CD4-positive, alpha-beta T cell treated with Interferon alpha-2 for 1 hour (primary cell): ENCODE measurements around the gene SUSD1.
"Not testable (repeated sequence)": the region's sequence is repeated elsewhere in the genome, so short reads cannot be mapped to it uniquely, and the experiment has no call there.

ENCODE experiments used
- DNase-seq, 2 donors: peaks; one replicate each; pipeline ENCODE4 v3.0.0-alpha.2; 2020 to 2022

SUSD1 gene

DNA sequence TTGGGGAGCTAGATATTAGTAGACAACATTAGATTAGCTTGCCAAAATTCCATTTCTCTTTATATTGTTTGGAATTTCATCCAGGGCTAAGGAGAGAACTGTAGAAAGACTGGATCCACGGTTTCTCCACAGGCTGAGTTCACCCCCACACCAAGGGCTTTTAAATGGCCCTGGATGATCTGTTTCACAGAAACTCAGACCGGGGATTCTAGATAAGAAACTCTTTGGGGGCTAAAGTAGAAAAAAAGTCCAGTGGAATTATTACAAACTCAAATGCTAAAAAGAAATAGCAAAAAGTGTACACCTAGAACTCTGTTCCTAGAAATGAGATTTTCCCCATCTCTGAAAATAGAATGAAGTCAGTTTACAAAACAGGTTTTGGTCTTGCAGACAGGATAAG, 80.9 kb downstream of the SUSD1 start:
- no peak for DNase-seq

DNA sequence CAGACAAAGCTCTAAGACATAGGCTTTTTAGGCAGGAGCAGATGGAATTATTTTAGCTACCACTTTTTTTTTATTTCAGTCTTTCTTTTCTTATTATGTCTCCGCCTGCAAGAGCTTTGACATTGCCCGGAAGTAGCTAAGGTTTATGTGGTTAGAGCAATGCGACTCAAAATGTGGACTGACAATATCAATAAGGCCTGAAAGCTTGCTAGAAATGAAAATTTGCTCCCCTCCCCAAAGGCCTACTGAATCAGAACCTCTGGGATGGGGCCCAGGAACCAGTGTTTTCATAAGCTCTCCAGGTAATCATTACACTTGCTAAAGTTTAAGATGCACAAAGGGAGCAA, 81.3 kb downstream of the SUSD1 start:
- peak in 1 of 2 donors; percentile 26 for DNase-seq

DNA sequence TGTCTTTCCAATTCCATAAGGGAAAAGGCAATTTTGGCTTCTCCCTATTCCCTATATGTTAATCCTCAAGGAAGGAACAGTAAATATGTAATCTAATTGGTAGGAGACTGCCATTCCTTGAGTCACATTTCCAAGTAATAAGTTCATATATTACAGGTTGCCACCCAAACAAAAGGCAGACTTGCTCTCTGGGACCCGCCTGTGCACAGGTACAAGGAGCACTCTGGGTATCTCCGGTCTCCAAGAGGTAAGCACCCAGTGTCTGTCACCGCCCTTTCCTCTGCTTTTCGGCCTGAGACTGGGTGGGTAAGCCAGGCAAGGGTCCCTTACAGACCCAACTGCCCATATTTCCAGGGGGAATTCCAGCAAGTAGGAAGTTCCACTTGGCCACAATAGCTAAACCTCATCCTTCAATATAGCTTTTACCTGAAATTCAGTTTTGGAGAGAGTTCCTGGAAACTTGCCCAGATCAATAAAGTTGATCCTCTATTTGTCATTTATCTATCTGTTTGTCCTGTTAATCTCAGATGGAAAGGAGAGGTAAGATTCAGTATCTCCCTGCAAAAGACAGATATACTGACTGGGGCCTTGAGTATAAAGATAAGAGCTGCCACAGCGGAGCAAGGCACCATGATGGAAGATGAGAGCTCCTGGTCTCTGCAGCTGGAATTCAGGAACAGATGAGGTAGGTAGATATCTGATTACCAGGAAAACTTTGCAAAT, 81.8 kb downstream of the SUSD1 start:
- no peak for DNase-seq

DNA sequence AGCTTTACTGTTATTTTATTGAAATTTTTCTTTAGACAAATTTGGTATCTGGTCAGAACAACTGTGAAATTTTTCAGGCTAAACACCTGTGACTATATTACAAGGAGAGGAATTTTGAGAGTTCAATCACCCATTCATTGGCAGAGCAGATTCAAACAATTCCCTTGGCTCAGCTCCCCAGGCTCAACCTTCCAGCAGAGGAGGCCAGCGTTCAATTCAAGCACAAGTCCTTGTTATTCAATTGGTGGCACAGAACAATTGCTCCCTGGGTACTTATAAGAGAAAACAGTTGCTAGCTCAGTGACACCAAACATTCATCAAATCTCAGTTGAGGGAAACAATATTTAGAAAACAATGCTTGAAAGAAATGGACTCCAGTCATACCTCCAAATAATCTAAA, 83.3 kb downstream of the SUSD1 start:
- DNase-seq: no peak

DNA sequence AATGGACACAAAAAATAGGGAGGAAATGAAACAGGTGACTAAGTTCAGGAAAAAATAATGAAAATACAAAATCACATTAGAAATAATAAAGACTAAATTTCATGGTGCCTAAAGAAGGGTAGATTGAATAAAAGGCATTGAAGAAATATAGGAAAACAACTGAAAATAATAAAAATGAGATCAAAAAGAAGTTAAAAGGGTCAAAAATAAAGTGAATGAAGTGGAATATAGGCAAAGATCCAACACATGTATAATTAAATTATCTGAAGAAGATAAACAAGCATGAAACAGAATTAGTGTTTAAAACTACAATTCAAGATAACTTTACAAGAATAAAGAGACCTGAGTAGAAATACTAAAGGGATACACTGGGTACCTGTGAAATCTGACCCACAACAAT, 87.6 kb downstream of the SUSD1 start:
- DNase-seq: no peak

DNA sequence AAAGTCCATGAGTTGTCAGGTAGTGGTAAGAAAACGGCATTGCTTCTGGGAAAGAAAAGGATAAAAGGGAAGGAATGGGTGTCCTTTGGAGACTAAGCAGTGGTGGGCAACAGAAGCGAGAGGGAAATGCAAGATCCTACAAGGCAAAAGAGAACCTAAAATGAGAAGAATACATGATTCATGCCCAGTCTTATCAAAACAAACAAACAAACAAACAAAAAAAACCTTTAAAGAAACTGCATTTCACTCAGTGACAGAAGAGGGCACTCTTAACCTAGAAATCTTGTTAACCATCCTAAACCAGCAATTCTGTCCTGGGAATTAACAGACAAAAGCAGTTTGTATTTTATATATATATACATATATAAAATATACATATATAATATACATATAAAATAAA, 88.5 kb downstream of the SUSD1 start:
- DNase-seq: peak in 1 of 2 donors; percentile 37

DNA sequence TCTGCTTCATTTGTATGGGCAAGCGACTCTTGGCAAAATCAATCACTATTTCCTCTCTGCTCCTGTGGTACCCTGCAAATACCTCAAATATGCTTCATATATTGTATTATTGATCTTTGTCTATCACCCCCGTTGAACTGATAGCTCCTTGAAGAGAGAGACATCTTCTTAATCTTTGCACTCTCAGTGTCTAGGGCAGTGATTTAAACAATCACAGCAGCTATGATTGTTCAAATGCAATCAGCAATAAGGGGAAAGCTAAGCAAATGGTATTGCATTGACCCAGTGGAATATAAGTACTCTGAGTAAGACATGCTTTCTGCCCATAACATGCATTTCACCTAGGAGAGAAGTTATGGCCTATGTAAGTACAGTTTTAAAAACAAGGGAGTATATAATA, 90.2 kb downstream of the SUSD1 start:
- DNase-seq: no peak

DNA sequence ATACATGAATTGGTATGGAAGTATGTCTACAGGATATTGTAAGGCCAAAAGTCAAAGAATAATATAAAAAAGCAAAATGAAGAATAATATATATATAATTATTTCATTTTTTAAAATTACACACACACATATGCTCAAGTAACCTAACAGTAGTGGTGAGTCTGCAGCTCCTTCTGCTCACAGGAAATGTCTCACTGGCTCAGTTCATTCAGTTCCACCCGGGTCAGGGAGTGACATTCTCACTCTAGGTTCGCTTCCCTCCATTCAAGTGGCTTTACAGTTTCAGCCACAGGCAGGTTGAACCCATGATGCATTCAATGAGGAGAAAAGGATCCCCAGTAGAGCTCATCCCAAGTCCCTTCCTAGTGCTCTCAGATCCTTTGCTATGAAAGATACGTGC, 90.8 kb downstream of the SUSD1 start:
- no peak for DNase-seq

DNA sequence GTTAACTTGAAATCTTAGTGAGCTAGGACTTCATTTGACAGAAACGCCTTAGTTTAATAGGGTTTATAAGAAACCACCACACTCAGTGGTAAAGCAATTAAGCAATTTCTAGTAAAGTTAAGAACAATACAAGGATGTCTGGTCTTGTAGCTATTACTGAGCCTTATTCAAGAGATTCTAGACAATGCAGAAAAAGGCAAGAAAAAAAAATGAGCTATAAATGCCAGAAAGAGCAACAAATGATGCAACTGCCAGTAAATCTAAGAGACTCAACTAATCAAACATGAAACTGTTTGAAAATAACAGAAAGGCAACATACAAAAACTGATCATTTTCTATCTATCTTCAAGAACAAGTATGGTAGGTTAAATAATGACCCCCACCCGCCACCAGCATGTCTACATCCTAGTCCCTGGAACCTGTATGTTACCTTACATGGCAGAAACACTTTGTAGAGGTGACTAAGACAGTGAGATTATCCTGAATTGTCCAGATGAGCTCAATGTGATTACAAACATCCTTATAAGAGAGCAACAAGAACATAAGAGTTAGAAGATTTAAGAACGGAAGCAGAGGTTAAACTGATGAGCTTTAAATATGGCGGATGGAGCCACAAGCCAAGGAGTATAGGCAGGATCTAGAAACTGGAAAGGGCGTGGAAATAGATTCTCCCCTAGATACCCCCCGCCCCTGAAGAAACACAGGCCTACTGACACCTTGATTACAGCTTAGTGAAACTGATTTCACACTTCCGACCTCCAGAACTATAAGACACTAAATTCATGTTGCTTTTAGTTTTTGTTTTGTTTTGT, 93.0 kb downstream of the SUSD1 start:
- no peak for DNase-seq

DNA sequence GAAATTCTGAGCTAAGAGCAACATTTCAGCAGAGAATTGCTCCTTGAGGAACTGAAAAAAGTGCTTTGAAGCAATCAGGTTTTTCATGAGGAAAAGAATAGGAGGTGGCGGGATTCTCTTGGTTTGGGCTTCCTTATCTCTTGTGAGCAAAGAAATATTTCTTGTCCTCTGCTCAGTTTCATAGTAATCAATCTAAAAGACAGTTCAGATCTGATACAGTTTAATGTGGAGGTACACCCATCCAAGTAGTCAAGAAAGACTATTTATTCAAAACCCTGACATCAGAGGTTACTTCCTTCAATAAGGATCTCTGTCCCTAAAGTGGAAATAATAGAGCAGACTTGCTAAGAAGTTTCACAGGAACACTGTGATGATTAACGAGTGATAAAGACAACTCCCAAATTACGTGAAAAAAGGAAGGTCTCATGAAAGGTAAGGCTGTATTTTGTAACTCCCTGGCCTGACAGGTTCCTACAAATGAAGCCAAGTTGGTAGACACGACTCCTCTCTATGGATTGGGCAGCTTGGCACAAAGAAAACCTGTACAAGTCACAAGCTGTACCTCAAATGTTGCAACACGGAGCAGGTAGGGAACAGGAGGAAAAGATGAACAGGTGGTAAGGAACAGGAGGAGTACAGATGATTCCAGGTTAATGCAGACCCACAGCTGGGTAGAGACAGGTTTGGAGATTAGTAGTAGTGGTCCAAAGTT, 94.1 kb downstream of the SUSD1 start:
- no peak for DNase-seq

DNA sequence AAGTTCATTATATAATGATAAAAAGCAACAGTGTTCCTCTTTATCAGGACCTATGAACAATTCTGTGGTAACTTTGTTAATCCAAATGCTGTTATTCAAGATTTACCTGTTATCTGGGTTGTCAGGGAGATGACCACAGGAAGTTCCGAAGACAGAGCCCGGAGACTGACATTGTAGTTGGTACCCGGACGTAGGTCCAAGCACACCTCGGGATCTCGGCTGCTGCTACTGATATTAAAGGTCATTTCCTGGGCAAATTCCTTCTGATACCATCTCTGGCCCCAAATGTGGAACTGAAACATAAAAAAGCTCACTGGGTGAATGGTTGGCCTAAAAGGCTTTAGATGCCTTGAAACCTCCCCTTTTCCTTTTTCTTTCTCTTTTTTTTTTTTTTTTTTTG, 96.7 kb downstream of the SUSD1 start:
- DNase-seq: no peak

DNA sequence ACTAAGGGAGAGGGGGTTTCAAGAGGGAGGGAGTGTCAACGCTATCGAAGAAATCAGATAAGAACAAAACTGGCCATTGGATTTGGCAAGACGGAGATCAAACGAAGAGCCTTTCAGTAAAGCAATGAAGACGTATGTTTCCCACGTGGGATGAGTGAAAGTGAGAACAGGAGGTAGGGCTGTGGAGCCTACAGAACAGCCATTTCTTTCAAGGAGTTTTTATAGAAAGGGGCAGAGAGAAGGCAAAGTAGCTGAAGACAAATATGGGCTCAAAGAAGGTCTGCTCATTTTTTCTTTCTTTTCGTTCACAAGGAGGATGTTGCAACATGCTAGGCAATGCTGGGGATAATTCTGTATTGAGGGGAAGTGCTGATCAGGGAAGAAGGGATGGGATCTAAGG, 98.3 kb downstream of the SUSD1 start:
- DNase-seq: no peak

DNA sequence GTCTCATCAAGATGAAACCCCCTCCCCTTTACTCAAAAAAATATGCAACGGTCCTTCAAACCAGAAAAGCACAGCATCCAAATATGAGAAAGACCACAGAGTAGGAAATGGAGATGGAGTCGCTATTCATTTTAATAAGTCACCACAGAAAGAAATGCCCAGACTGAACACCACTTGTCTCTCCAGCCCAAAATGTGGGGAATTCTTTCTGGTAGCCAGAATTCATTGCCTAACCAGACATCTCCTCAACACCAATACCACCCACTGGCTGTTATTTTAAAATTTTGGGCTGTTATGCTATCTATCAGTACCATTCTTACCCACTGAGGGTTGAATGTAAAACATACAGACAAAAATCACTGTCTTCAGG, 100.1 kb downstream of the SUSD1 start:
- no peak for DNase-seq

DNA sequence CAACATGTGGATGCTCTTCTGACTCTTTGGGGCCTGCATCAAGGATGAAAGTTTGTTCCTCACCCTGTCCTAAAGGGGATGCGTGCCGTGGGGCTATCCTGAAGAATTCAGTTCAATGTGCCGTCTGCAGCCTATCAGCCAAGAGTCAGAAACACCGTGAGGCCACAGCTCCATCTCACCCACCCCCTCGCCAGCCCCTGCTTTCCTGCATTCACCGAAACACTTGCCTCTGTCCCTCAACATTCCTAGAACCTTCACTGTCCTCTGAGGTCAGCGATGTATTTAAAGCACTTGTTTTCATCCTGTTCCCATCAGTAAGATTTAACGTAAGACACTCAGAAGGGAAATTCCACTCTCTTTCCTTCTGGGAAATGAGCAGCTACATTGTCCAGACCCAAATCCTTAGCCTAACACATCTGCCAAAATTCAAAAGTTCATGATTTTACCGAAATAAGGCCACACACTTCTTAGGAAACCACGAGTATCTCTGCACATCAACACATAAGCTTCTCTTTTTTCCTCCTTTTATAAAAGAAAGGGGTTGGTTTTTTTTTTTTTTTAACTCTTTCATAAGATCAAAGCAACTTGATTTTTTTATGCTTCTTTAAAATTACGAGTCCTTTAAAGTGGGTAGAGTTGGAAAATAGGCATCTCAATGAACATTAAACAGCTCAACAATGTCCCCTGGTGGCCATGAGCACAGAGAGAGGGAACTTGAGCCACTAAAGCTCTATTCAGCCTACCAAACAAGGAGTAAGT, 100.7 kb downstream of the SUSD1 start:
- DNase-seq: peak; percentile 65 to 83

DNA sequence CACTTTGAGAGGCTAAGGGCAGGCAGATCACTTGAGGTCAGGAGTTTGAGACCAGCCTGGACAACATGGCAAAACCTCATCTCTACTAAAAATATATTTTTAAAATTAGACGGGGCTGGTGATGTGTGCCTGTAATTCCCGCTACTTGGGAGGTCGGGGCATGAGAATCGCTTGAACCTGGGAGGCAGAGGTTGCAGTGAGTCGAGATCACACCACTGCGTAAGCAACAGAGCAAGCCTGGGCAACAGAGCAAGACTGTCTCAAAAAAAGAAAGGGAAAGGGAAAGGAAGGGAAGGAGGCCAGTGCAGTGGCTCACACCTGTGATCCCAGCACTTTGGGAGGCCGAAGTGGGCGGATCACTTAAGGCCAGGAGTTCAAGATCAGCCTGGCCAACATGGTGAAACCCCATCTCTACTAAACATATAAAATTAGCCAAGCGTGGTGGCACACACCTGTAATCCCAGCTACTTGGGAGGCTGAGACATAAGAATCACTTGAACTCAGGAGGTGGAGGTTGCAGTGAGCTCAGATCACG, 101.4 kb downstream of the SUSD1 start:
- not testable (repeated sequence) for DNase-seq

DNA sequence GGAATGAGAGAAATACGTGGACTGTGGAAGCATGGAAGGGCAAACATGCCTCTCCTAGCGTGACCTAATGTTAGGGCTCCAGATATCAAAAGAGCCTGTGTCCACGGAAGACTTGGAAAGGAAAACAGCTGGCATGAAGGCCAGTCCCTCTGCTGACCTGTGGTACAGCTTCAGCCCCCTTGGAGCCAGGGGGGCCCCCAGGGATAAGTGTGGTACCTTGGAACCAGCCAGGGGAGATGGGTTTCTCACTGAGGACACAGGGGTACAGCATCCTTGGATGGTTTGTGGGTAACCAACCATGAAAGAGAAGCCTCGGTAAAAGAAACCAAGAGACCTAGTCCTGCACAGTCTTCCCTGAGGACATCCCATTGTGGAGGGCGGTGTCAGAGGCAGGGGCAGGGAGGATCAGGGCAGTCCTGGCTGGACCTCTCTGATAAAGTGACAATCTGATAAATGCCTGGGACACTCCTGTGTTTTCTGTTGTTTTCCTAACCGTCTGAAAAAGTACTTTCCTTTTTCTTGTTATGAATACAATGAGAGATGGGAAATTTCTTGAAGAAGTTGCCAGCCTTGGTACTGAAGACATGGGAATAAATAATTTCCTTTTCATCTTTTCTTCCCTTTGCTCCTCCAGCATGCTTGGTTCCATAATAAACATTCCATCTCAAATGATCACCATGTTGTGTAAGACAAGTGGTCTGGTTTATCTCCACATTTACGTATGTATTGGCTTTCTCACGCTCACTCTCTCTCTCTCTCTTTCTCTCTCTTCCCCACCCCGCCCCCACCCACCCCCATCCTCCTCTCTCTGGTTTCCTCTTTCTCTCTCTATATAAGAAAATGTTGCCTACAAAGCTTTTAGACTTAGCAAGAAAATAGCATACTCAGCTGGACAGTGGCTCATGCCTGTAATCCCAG, 102.1 kb downstream of the SUSD1 start:
- no peak for DNase-seq

DNA sequence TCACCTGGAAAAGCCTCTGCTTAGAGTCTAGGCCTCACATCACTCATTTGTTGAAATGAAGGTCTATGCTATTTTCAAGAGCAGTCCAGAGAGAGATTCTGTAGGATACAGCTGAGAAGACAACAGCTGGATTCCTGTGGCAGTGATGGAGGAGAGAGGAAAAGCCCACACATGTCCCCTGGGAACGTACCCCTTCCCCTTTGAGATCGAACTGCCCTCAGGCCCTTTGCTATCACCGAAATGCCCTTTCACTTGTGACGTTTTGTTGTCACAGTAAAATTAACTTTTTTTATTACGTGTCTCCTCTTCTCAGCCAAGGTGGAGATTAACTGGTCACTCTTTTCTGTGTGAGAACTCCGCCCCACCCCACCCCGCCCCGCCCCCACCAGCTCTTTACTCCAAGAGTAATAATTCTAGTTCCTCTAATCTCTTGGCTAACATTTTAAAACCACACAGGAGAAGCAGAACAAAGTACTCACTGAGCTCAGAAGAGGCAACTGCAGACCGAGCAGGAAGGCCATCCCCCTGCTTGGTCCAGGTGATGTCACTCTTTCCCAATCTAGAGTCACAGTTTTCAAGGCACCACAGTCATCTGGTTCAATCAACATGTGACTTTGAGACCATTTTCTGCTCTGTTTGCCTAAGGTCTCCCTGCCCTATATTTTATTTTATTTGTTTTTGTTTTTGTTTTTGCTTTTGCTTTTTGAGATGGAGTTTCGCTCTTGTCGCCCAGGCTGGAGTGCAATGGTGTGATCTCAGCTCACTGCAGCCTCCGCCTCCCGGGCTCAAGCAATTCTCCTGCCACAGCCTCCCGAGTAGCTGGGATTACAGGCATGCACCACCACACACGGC, 105.6 kb downstream of the SUSD1 start:
- DNase-seq: peak; percentile 16 to 33

DNA sequence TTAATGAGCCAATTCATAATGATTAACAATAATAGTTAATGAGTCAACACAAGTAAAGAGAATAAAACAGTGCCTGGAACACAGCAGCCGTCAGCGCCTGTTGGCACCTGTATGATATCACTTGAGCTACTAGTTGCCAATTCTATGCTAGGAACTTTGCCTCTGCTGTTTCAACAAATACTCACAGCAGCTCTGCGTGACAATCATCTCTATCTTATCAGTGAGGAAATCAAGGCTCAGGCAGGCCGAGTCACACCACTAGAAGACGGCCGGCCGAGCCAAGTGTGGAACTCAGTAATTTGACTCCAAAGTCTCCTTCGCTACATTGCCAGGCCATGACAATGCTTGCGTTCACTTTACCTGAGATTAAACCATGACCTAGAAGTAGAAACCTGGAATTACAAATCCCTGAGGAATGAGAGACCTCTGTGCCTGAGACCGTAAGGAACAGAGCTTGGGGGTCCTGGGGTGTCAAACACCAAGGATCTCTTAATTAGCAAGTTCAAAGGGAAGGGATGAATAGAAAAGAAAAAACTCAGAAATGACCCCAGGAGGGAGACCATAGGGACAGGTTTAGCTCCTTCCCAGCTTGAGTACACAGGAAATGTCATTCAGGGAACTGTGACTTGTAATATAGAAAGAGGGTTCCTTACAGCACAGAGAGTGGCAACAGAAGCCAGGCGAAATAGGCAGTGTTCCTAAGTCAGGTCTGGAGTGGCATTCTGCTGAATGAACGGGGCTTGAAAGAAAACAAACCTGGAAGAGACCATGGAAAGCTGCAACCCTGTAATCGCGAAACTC, 109.1 kb downstream of the SUSD1 start:
- DNase-seq: no peak

DNA sequence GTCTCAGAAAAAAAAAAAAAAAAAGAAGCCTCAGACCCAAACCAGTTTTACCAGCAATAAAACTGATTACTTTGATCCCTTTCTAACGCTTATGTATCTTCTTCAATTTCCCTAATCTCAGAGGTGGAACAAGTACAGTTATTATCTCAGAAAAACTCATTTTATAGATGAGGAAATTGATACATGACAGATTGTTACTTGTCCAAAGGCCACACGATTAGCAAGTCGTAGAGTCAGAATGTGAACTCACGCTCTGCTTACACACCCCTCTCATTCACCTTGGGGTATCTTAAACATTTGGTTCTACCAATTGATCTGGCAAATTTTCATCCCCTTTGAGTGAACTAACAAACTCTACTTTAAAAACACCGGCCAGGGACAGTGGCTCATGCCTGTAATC, 110.2 kb downstream of the SUSD1 start:
- DNase-seq: no peak

DNA sequence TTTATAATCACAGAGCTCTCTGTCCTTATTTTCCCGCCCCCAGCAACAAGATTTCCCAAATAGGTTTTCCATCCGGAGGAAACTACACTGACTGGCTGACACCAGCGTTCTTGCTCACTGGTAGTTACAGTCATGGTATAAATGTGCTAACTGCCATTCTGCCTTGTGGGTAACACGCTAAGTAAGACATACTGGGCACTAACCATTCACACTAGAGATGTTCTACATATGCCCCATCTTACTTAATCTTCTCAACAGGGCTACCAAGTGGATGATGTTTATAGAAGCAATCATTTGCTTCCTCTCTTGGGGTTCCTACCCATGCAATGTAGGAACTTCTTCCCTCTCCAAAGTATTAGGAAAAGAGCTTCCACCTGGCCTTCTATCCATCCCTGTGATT, 111.5 kb downstream of the SUSD1 start:
- DNase-seq: no peak
